ENCODE data around the gene CDH23.

DNA sequence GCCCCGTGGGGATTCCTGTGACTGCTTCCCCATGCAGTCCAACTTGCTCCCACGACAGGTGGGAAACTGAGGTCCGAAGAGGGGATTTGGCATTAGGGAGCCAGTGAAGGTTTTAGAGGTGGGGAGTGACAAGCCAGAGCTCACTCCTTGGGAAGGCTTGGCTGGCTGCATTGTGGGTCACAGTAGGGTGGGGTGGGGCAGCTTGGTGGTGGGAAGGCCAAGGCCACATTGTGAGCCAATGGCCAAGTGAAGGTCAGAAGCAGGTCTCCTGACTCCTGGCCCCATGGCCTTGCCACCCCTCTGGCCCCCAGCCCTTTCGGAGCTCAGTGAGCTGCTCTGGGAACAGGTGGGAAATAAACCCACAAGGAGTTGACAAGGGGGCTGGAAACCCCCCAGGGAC lies 320.3 kb downstream of the CDH23 start:
- TF ChIP-seq, protein P1, sequence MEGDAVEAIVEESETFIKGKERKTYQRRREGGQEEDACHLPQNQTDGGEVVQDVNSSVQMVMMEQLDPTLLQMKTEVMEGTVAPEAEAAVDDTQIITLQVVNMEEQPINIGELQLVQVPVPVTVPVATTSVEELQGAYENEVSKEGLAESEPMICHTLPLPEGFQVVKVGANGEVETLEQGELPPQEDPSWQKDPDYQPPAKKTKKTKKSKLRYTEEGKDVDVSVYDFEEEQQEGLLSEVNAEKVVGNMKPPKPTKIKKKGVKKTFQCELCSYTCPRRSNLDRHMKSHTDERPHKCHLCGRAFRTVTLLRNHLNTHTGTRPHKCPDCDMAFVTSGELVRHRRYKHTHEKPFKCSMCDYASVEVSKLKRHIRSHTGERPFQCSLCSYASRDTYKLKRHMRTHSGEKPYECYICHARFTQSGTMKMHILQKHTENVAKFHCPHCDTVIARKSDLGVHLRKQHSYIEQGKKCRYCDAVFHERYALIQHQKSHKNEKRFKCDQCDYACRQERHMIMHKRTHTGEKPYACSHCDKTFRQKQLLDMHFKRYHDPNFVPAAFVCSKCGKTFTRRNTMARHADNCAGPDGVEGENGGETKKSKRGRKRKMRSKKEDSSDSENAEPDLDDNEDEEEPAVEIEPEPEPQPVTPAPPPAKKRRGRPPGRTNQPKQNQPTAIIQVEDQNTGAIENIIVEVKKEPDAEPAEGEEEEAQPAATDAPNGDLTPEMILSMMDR (IDR thresholded peaks at IDR 0.05; ENCODE audit: poor library complexity) = no peak
- TF ChIP-seq EZH2phosphoT487 (IDR thresholded peaks at IDR 0.05; ENCODE audit: low read depth, severe bottlenecking, unreplicated experiment) (no peak), EZH2 (IDR thresholded peaks at IDR 0.05; ENCODE audit: borderline replicate concordance) (no peak)
